Small intestine (tissue), 7 donors: ENCODE data around the gene ANKFY1. TPM values are rescaled to one million over a fixed set of nuclear protein-coding genes. Genes with fewer than 3 reads are reported as not detected.
A peak's percentile ranks its signal among the peaks of the same experiment; 100 is the strongest.

ENCODE experiments used
- DNase-seq, 2 donors: peaks; one replicate each; pipeline versions ENCODE4 v3.0.0 to v3.0.0-alpha.2; 2013
- FAIRE-seq: peaks from 2 replicates; lab custom pipeline; 2012; peaks lifted over from hg19 to GRCh38; lab: Jason Lieb, UNC
- H3K27ac ChIP-seq, 3 donors: one replicate each; pipeline ENCODE4 v1.5.1; 2013; ENCODE audit warnings: low read length in 2 of 3, mild to moderate bottlenecking in 2 of 3, control low read depth in 1 of 3, inconsistent platforms in 1 of 3, low read depth in 1 of 3, moderate library complexity in 1 of 3
- H3K27me3 ChIP-seq, 3 donors: one replicate each; pipeline ENCODE4 v1.6.1; 2013; ENCODE audit warnings: low read length in 3 of 3, inconsistent platforms in 1 of 3; ENCODE audit not compliant: control insufficient read depth in 3 of 3, insufficient read depth in 3 of 3
- H3K36me3 ChIP-seq, 3 donors: one replicate each; pipeline ENCODE4 v1.6.1; 2013; ENCODE audit warnings: low read length in 3 of 3, inconsistent platforms in 1 of 3, low read depth in 1 of 3, mild to moderate bottlenecking in 1 of 3, moderate library complexity in 1 of 3; ENCODE audit not compliant: control insufficient read depth in 3 of 3, insufficient read depth in 2 of 3
- H3K4me1 ChIP-seq, 3 donors: one replicate each; pipeline ENCODE4 v1.6.1; 2013; ENCODE audit warnings: low read length in 2 of 3, inconsistent platforms in 1 of 3, low read depth in 1 of 3, mild to moderate bottlenecking in 1 of 3, moderate library complexity in 1 of 3; ENCODE audit not compliant: control insufficient read depth in 3 of 3, insufficient read depth in 2 of 3
- H3K4me3 ChIP-seq, 3 donors: one replicate each; pipeline ENCODE4 v1.5.1; 2013; ENCODE audit warnings: low read length in 3 of 3, control low read depth in 1 of 3, inconsistent platforms in 1 of 3, low read depth in 1 of 3, mild to moderate bottlenecking in 1 of 3, moderate library complexity in 1 of 3
- H3K9me3 ChIP-seq, 2 donors: one replicate each; pipeline ENCODE4 v1.6.1; 2013; ENCODE audit warnings: low read depth in 1 of 2, low read length in 1 of 2; ENCODE audit not compliant: control insufficient read depth in 2 of 2, insufficient read depth in 1 of 2
- WGBS, 3 donors: extraction: QIAGEN DNeasy Blood & Tissue Kit; methylation state at CpG; one replicate each; pipeline ENCODE4 v1.1.7; 2013; 5-methylcytosine and 5-hydroxymethylcytosine counted together
- polyA plus RNA-seq, 4 donors: library from polyadenylated mRNA; stranded (reverse) in 3 of 4; unstranded in 1 of 4; fragments of 200-250 nt in 3 of 4; fragments of 120-200 nt in 1 of 4; gene quantifications; one replicate each; pipeline versions ENCODE4 v1.2.1 to v1.2.3, GENCODE V29; 2013
- donor health status: healthy with polysubstance abuse.
- donor health status: control.
- donor health status: control.
- donor health status: Bipolar disorder and iron deficiency.
- donor health status: healthy.

Gene ANKFY1
- polyA plus RNA-seq, 4 donors, result 5.7 to 32.8 (median 11.7) TPM

DNA sequence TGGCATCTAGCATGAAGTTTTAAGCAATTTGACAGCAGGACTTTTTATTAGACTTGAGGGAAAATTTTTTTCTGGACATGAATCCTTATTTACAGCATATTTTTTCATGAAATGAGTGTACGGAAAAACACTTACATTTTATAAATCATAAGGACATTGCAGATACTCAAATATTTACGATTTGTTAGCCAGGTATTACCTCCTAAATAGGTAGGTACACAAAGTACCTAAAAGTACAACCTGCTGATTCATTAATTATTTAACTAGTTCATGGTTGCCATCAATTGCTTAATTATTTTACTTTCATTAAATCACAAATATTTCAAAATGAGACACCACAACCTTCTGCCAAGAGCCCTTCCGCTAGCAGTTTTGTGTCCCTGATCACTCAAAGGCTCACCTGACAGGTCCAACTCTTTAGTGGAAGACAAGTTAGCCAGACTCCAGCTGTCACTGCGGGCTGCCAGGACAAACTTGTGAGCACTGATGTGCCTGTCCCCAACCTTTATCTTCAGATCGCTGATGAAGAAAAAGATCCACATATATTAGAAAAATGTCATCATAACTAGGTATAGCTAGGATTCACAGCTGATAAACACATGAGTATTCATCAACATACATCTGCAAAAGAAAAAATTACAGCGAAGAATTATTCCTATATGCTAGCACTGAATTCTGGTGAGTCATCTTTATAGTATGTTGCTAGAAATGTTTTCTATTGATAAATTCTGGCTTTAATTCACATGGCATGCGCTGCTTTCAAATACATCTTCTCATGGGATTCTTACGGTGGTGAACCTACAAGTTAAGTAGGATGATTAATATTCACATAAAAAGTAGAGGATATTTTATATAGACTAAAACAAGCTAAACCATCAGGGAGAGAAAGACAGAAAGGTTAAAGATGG lies 28.2 kb downstream of the ANKFY1 start:
- FAIRE-seq (no peak), DNase-seq (no peak)
- Histone ChIP-seq H3K9me3 (no peaks in the 10 kb centered on the region), H3K27ac (no peak overlapping the region), H3K4me3 (no peak overlapping the region), H3K27me3 (no peaks in the 10 kb centered on the region), H3K36me3 (peaks cover 0 to 48% (median 12%) of the 10 kb centered on the region in 3 donors), H3K4me1 (no peaks in the 10 kb centered on the region)
- WGBS, 3 donors, result 92 to 96% (median 94%) methylated on average over 8 of the region's 8 CpGs

DNA sequence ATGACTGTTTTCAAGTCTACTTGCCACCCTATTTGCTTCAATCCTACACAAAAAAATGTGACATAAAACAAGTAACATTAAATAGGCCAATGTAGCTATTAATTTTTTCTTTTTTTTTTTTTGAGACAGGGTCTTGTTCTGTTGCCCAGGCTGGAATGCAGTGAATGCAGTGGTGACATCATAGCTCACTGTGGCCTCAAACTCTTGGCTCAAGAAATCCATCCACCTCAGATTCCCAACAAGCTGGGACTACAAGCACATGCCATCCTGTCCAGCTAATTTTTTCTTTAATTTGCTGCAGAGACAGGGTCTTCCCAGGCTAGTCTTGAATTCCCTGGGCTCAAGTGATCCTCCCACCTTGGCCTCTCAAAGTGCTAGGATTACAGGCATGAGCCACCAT lies 29.4 kb downstream of the ANKFY1 start:
- Histone ChIP-seq H3K27ac (no peak overlapping the region), H3K27me3 (no peaks in the 10 kb centered on the region), H3K4me1 (no peaks in the 10 kb centered on the region), H3K9me3 (no peaks in the 10 kb centered on the region), H3K4me3 (no peak overlapping the region), H3K36me3 (peaks cover 0 to 40% (median 16%) of the 10 kb centered on the region in 3 donors)
- DNase-seq, result no peak
- no peak for FAIRE-seq

DNA sequence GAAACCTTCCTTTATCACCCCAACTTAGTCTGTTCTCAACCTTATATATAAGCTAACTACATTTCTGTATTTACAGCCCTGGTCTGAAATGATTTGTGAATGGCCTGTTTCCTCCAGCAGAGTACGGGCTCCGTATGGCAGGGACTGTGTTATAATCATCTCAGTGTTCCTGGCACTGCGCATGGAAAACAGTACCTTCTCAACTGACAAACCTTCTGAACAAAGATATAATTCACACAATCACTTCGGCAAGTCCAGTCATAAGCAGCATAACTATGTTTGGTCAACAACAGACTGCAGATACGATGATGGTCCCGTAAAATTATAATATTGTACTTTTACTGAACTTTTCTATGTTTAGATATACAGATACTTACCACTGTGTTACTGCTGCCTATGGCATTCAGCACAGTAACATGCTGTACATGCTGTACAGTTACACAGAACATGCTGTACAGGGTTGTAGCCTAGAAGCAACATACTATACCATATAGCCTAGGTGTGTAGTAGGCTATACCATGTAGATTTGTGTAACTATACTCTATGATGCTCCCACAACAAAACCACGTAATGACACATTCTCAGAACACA lies 30.0 kb downstream of the ANKFY1 start:
- WGBS, 3 donors, result 92 to 97% (median 96%) methylated on average over 7 of the region's 7 CpGs
- Histone ChIP-seq H3K27ac (no peak overlapping the region), H3K9me3 (no peaks in the 10 kb centered on the region), H3K36me3 (peaks cover 0 to 37% (median 14%) of the 10 kb centered on the region in 3 donors), H3K27me3 (no peaks in the 10 kb centered on the region), H3K4me3 (no peak overlapping the region), H3K4me1 (no peaks in the 10 kb centered on the region)
- FAIRE-seq (no peak), DNase-seq (no peak)

DNA sequence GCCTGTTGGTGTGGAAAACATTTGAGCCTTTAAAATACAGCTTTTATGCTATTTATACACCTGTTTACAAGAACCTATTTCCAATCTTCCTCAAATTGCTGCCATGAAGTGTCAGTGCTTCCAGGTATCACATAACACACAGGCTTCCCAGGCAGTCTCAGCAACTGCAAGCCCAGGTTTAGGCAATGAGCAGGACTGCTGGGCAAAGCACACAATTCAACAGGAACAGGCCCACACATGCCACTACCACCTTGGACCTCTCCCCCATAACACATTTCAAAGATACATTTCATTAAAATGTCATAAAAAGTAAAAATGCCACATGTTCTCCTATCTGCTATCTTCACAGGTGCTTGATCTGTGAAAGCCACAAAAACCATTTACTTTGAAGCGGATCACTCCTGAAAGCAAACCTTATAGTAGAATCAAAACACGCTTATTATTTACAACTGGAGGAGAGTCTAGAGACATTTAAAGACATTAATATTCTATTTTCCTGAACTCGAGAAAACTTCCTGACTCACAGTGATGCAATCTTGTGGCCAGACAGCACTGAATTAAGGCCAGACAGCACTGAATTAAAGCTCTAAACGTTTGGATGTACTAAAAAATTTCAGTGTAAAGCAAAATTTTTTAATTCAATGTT lies 31.5 kb downstream of the ANKFY1 start:
- Histone ChIP-seq H3K9me3 (no peaks in the 10 kb centered on the region), H3K36me3 (peaks cover 0 to 29% (median 13%) of the 10 kb centered on the region in 3 donors), H3K27ac (no peak overlapping the region), H3K27me3 (no peaks in the 10 kb centered on the region), H3K4me1 (no peaks in the 10 kb centered on the region), H3K4me3 (no peak overlapping the region)
- 66 to 82% (median 68%) methylated on average over 4 of the region's 4 CpGs for WGBS, 3 donors
- no peak for FAIRE-seq
- DNase-seq, result no peak

DNA sequence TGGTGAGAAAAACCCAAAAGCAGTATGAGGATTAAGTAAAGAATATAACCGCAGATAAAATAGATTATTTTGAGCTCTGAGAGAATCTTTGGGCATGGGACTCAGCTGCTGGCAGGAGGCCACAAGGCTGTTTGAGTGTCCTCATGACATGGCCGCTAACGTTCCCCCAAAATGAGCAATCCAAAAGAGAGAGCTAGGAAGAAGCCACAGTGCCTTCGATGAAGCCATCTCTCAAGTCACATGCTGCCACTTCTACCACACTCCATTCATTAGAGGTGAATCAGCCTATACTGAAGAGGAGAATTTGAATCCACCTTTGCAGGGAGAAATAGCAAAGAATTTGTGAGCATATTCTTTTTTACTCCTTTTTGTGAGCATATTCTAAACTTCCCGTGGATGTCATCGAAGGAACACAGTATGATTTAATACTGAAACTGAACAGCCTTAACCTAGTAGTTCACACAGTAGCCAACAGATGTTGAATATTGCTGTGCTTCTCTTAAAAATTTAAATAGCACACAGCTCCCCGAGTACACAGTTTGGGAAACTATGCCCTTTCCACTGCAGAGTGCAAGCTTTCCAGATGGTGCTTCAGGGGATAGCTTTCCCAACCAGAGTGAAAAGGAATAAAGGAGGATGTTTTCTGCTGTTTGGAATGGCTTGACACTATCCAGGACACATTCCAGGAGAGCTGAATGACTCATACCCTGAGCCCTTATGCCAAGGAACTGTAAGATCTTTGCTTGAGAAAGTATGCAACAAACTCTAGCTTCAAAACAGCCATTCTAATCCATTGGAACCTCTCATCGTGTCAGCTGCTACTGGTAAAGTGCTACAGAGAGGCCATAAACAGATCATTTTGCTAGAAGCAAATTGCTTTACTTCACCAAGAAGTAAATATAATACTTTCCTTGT lies 33.9 kb downstream of the ANKFY1 start:
- Histone ChIP-seq H3K36me3 (peaks cover 0 to 27% (median 13%) of the 10 kb centered on the region in 3 donors), H3K27me3 (no peaks in the 10 kb centered on the region), H3K4me1 (no peaks in the 10 kb centered on the region), H3K4me3 (no peak overlapping the region), H3K9me3 (no peaks in the 10 kb centered on the region), H3K27ac (peak overlapping the region; percentile 3 to 51 (median 42))
- WGBS, 3 donors, result 59 to 83% (median 75%) methylated on average over 8 of the region's 8 CpGs
- FAIRE-seq (no peak), DNase-seq (peak; percentile 18 to 52)

DNA sequence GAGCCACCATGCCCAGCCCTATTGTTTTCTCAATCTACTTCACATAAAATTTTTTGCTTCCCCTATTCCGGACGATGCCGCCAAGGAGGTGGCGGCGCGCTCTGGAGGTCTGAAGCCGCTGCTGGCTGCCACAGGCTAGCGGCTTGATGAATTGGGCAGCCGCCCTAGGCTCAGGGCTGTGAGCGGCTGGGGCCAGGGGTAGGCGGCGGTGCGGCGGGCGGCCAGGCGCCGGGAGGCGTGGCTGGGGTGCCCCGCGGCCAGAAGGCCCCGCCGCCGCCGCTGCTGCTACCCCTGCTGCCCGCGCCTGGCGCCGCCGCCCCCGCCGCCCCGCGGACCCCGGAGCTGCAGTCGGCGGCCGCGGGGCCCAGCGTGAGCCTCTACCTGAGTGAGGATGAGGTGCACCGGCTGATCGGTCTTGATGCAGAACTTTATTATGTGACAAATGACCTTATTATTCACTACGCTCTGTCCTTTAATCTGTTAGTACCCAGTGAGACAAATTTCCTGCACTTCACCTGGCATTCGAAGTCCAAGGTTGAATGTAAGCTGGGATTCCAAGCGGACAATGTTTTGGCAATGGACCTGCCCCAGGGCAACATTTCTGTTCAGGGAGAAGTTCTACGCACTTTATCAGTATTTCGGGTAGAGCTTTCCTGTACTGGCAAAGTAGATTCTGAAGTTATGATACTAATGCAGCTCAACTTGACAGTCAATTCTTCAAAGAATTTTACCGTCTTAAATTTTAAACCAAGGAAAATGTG lies 41.7 kb downstream of the ANKFY1 start:
- no peak for DNase-seq
- Histone ChIP-seq H3K36me3 (peaks cover 0 to 25% (median 3%) of the 10 kb centered on the region in 3 donors), H3K9me3 (no peaks in the 10 kb centered on the region), H3K4me1 (peaks cover 0 to 14% (median 0%) of the 10 kb centered on the region in 3 donors), H3K4me3 (no peak overlapping the region), H3K27me3 (no peaks in the 10 kb centered on the region), H3K27ac (no peak overlapping the region)
- FAIRE-seq, result no peak
- 95 to 97% (median 96%) methylated on average over 47 of the region's 47 CpGs for WGBS, 3 donors

DNA sequence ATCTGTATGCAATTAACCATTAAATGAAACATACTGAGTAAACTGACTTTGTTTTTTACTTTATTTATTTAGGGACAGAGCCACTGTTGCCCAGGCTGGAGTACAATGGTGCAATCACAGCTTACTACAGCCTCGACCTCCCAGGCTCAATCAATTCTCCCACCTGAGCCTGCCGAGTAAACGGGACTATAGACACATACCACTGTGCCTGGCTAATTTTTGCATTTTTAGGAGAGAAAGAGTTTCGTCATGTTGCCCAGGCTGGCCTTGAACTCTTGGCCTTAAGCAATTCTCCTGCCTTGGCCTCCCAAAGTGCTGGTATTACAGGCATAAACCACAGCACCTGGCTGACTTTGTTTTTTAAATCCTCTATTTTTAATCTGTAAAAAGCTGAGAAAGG lies 42.6 kb downstream of the ANKFY1 start:
- H3K27ac ChIP-seq, result peak overlapping the region in 2 of 3 donors; percentile 27 to 79
- no peaks in the 10 kb centered on the region for H3K9me3 ChIP-seq
- H3K36me3 ChIP-seq, result peaks cover 0 to 26% (median 3%) of the 10 kb centered on the region in 3 donors
- no peak overlapping the region for H3K4me3 ChIP-seq
- whole genome bisulfite sequencing, 3 donors, result 75 to 80% (median 78%) methylated on average over 4 of the region's 4 CpGs
- no peaks in the 10 kb centered on the region for H3K27me3 ChIP-seq
- peaks cover 0 to 14% (median 0%) of the 10 kb centered on the region in 3 donors for H3K4me1 ChIP-seq
- FAIRE-seq (no peak), DNase-seq (no peak)
